Pancreas (tissue), 10 donors: ENCODE data around the gene GABRA4. TPM values are rescaled to one million over a fixed set of nuclear protein-coding genes. Genes with fewer than 3 reads are reported as not detected.

Experiments used
- ATAC-seq, 4 donors: fragments of 200-7000 bp; cut with Tn5 transposase; one replicate each; pipeline versions ENCODE4 v1.8.0 to v1.9.1; 2020; ENCODE audit warnings: mild to moderate bottlenecking in 4 of 4, moderate library complexity in 4 of 4
- DNase-seq, 6 donors: peaks; one replicate each; pipeline ENCODE4 v3.0.0-alpha.2; 2020
- FAIRE-seq: peaks from 2 replicates; lab custom pipeline; 2012; peaks lifted over from hg19 to GRCh38; lab: Jason Lieb, UNC
- H3K27ac ChIP-seq, 4 donors: fragments of 200-600 bp; sonication (generic); 1 replicate in 3 of 4; 2 replicates in 1 of 4; pipeline versions ENCODE4 v1.5.0 to v1.8.0; 2020
- H3K27me3 ChIP-seq, 4 donors: fragments of 200-600 bp; one replicate each; pipeline ENCODE4 v1.8.0; 2021
- H3K36me3 ChIP-seq, 3 donors: fragments of 200-600 bp; sonication (generic) in 1 of 3; one replicate each; pipeline versions ENCODE4 v1.5.0 to v1.8.0; 2020 to 2021
- H3K4me1 ChIP-seq, 3 donors: fragments of 200-600 bp; one replicate each; pipeline ENCODE4 v1.8.0; 2021
- H3K4me3 ChIP-seq, 4 donors: fragments of 200-600 bp; sonication (generic) in 2 of 4; one replicate each; pipeline versions ENCODE4 v1.5.0 to v1.8.0; 2020 to 2021
- H3K9me3 ChIP-seq, 4 donors: fragments of 200-600 bp; one replicate each; pipeline ENCODE4 v1.8.0; 2021
- CTCF ChIP-seq, 4 donors: fragments of 200-600 bp; sonication (generic) in 3 of 4; IDR thresholded peaks; one replicate each; pipeline versions ENCODE4 v1.5.0 to v1.8.0; 2021; ENCODE audit warnings: antibody characterized with exemption in 4 of 4
- WGBS, 2 donors: extraction: QIAGEN DNeasy Blood & Tissue Kit; methylation state at CpG; one replicate each; pipeline ENCODE4 v1.1.7; 2013; 5-methylcytosine and 5-hydroxymethylcytosine counted together
- intact Hi-C, 3 donors: fragments of 100-400 bp; cut with DNase I; formaldehyde crosslinking; loops; one replicate each; pipeline versions ENCODE4 v1.11.1 to v1.14.2; 2022
- polyA plus RNA-seq, 2 donors: library from polyadenylated mRNA; stranded (reverse); fragments of 200-250 nt; gene quantifications; one replicate each; pipeline ENCODE4 v1.2.3, GENCODE V29; 2013
- total RNA-seq, 6 donors: library from RNA; stranded (reverse); fragmentation: NEBNext Ultra II Directional in 4 of 6; extraction: Animal tissue kit (Norgen Biotek cat#: 25700) in 4 of 6; gene quantifications; one replicate each; pipeline versions ENCODE4 v1.2.1 to v1.2.4, GENCODE V29; 2021 to 2023
- donor health status: healthy with polysubstance abuse.
- donor health status: DM: no; HTN: no; CAD: no; lungs with moderate emphysema.
- donor health status: DM: no; HTN: no; CAD: no.
- donor health status: control.
- donor health status: control.
- donor health status: Bipolar disorder and iron deficiency.
- donor health status: DM: yes; HTN: yes; CAD: no.
- donor health status: DM: no; HTN: no; CAD: no.
- donor health status: DM: no; HTN: no; CAD: no.
- donor health status: DM: yes; HTN: yes; CAD: no.

The GABRA4 gene
- total and polyA plus RNA-seq, 8 donors, result 0.03 to 0.14 (median 0.06) TPM; not detected in 4

DNA sequence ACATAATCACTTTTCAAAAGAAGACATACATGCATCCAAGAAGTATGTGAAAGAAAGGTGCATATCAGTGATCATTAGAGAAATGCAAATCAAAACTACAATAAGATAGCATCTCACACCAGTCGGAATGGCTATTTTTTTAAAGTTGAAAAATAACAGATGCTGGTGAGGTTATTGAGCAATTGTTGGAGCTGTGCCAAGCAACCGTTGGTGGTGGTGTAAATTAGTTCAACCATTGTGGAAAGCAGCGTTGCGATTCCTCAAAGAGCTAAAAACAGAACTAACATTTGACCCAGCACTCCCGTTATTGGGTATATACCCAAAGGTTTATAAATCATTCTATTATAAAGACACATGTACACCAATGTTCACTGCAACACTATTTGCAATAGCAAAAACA is 98.6 kb downstream of the GABRA4 start:
- FAIRE-seq (no peak), DNase-seq (no peak), ATAC-seq (no peak)
- Histone ChIP-seq H3K9me3 (no peaks in the 10 kb centered on the region), H3K27me3 (no peaks in the 10 kb centered on the region), H3K4me1 (no peaks in the 10 kb centered on the region), H3K36me3 (no peaks in the 10 kb centered on the region), H3K27ac (no peak overlapping the region), H3K4me3 (no peak overlapping the region)
- TF ChIP-seq CTCF (IDR thresholded peaks at IDR 0.05), result no peak
- intact Hi-C loops, result no loop called here
- WGBS, 2 donors, result 18 to 25% methylated on average over 5 of the region's 5 CpGs

DNA sequence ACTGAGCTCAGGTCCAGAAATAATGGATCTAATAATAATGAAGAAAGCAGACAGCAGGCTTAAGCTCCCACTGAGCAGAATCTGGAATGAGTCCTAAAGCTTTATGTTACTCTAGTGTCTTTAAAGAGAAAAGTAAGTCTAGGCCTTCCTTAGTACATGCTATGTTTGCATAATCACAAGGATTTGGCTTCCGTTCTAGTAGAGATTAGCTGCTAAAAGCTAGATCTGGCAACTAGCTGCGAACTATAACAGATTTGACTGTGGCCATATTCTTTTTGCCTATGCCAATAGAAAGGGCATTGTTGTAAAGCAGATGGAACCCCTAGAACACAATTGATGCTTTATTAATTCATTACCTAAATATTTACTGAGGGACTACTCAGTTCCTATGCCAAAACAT is 103.3 kb downstream of the GABRA4 start:
- H3K4me1 ChIP-seq, result no peaks in the 10 kb centered on the region
- ATAC-seq (no peak), FAIRE-seq (no peak), DNase-seq (no peak)
- TF ChIP-seq CTCF (IDR thresholded peaks at IDR 0.05), result no peak
- 43 to 46% methylated on average over 2 of the region's 2 CpGs for WGBS, 2 donors
- no peaks in the 10 kb centered on the region for H3K9me3 ChIP-seq
- intact Hi-C loops, result no loop called here
- no peak overlapping the region for H3K4me3 ChIP-seq
- H3K36me3 ChIP-seq, result no peaks in the 10 kb centered on the region
- H3K27ac ChIP-seq, result no peak overlapping the region
- H3K27me3 ChIP-seq, result no peaks in the 10 kb centered on the region

DNA sequence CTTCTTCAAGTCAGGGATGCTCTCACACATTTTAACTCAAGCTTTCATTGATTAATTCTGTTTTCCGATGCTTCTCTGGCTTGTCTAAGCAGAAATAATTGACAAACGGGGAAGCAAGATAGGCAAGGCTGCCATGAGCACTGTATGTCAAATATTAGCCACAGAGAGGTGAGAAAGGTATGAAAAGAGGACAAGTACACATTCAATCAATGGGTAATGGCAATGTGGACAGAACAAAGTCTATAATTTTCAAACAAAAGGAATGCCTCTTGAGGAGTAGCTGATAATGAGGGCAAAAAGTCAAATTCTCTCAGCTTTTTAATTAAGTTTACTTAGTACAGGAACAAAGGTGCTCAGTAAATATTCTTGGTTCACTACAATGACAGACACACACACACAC is 104.0 kb downstream of the GABRA4 start:
- FAIRE-seq (no peak), DNase-seq (no peak), ATAC-seq (no peak)
- Histone ChIP-seq H3K4me3 (no peak overlapping the region), H3K27me3 (no peaks in the 10 kb centered on the region), H3K27ac (no peak overlapping the region), H3K9me3 (no peaks in the 10 kb centered on the region), H3K4me1 (no peaks in the 10 kb centered on the region), H3K36me3 (no peaks in the 10 kb centered on the region)
- WGBS, 2 donors, result 15 to 19% methylated on average over 2 of the region's 2 CpGs
- intact Hi-C loops, result no loop called here
- no peak for TF ChIP-seq CTCF (IDR thresholded peaks at IDR 0.05)

GRCh38 chr4:46886711-46887110 is 106.7 kb downstream of the GABRA4 start:
- intact Hi-C loops, result no loop called here
- no peak overlapping the region for H3K27ac ChIP-seq
- no peaks in the 10 kb centered on the region for H3K36me3 ChIP-seq
- DNase-seq, result no peak
- H3K27me3 ChIP-seq, result peaks cover 0 to 6% (median 0%) of the 10 kb centered on the region in 4 donors
- 4 to 6% methylated on average over 2 of the region's 2 CpGs for WGBS, 2 donors
- TF ChIP-seq CTCF (IDR thresholded peaks at IDR 0.05), result peak in 1 of 4 donors; percentile 12
- no peak overlapping the region for H3K4me3 ChIP-seq
- H3K4me1 ChIP-seq, result no peaks in the 10 kb centered on the region
- no peaks in the 10 kb centered on the region for H3K9me3 ChIP-seq
- no peak for FAIRE-seq
- ATAC-seq, result no peak

DNA sequence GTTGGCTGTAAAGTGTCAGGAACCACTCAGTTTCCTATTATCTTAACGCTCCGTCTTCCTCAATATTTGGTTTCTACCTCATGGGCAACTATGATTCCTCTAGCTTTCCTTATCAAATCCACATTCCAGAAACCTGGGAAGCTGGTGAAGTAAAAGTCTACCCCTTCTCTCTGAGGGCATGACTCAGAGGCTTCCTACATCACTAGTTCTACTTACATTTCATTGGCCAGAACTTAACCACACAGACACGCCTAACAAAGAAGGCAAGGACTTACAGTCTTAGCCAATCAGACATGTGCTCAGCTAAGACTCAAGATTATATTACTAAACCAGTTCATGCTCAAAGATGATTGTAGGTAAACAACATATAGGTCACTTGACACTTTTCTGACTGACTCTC is 114.7 kb downstream of the GABRA4 start:
- peaks cover 0 to 6% (median 0%) of the 10 kb centered on the region in 4 donors for H3K27me3 ChIP-seq
- H3K4me1 ChIP-seq, result no peaks in the 10 kb centered on the region
- DNase-seq, result no peak
- TF ChIP-seq CTCF (IDR thresholded peaks at IDR 0.05), result no peak
- H3K9me3 ChIP-seq, result no peaks in the 10 kb centered on the region
- no peak for FAIRE-seq
- H3K27ac ChIP-seq, result no peak overlapping the region
- no peak for ATAC-seq
- WGBS, 2 donors, result 80 to 87% methylated on average over 3 of the region's 3 CpGs
- H3K36me3 ChIP-seq, result no peaks in the 10 kb centered on the region
- intact Hi-C loops, result no loop called here
- H3K4me3 ChIP-seq, result no peak overlapping the region
